ENCODE measurements around the gene KRTAP19-3.

DNA sequence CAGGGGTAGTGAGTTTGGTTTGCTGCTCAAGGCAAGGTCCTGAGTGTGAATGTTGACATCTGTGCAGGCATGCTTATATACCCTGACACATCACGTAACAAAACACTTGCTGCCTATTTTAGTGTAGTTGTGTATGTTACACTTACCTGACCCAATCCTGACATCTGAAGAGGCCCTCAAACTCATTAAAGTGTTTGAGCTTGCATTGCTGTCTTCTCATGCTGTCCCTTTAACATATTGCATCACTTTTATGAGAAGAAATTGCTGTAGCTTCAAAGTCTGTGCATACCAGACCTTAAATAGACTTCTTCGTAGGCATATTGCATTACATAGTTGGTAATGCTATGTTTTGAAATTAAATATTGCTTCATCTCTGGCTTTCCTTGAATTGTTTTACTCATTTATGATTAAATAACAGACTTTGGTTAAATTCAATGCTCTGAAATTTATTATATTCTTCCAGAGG is at the start of gene KRTAP19-3:
- TF ChIP-seq EZH2phosphoT487 (IDR thresholded peaks at IDR 0.05; ENCODE audit: borderline replicate concordance, low read length), result no peak
- TF ChIP-seq, protein P1, sequence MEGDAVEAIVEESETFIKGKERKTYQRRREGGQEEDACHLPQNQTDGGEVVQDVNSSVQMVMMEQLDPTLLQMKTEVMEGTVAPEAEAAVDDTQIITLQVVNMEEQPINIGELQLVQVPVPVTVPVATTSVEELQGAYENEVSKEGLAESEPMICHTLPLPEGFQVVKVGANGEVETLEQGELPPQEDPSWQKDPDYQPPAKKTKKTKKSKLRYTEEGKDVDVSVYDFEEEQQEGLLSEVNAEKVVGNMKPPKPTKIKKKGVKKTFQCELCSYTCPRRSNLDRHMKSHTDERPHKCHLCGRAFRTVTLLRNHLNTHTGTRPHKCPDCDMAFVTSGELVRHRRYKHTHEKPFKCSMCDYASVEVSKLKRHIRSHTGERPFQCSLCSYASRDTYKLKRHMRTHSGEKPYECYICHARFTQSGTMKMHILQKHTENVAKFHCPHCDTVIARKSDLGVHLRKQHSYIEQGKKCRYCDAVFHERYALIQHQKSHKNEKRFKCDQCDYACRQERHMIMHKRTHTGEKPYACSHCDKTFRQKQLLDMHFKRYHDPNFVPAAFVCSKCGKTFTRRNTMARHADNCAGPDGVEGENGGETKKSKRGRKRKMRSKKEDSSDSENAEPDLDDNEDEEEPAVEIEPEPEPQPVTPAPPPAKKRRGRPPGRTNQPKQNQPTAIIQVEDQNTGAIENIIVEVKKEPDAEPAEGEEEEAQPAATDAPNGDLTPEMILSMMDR (IDR thresholded peaks at IDR 0.05; ENCODE audit: low read depth, low read length, poor library complexity, severe bottlenecking), result no peak

All from DOHH2 (cell line).